K562 (cell line): Measurements from ENCODE around the gene MBLAC2. TPM values are rescaled to one million over a fixed set of nuclear protein-coding genes. Genes with fewer than 3 reads are reported as not detected.

Experiments used
- ATAC-seq: fragments of 200-7000 bp; cut with Tn5 transposase; 3 replicates; pipeline ENCODE4 v1.9.1; 2020; ENCODE audit warnings: moderate library complexity
- BruUV-seq: library from RNA; stranded (reverse); fragments of 400-500 nt; replicated peaks from 2 replicates; lab custom pipeline; 2021; lab: Mats Ljungman, UMichigan
- CTCF ChIA-PET: fragments of 300-600 bp; formaldehyde crosslinking; extraction: SDS; loops from one replicate; lab custom pipeline; 2021; ENCODE audit warnings: low intra/inter-chr PET ratio; lab: Yijun Ruan, JAX
- POLR2A ChIA-PET: fragments of 300-600, 350-650 bp; sonication (Branson Sonifier 250); formaldehyde crosslinking; extraction: SDS; loops from one replicate; lab custom pipeline; 2021; ENCODE audit warnings: antibody characterized with exemption, inconsistent platforms; lab: Yijun Ruan, JAX
- DNase-seq, 4 experiments: peaks; one replicate each; pipeline versions ENCODE4 v3.0.0 to v3.0.0-alpha.2; 2011 to 2018; ENCODE audit warnings: low spot score in 3 of 4, mixed read lengths in 3 of 4; ENCODE audit errors: extremely low read depth in 1 of 4
- FAIRE-seq: peaks from 2 replicates; lab custom pipeline; 2011; peaks lifted over from hg19 to GRCh38; lab: Jason Lieb, UNC
- H2AFZ ChIP-seq: 2 replicates; pipeline ENCODE4 v1.6.0; 2011; ENCODE audit warnings: low read depth, low read length, control low read depth, inconsistent platforms
- H3K27ac ChIP-seq: fragments of 200-600 bp; 3 replicates; pipeline ENCODE4 v1.8.0; 2011; ENCODE audit warnings: low read depth, mild to moderate bottlenecking, control low read depth, inconsistent platforms, low read length, moderate library complexity, mixed read lengths; ENCODE audit errors: extremely low read depth
- H3K27me3 ChIP-seq, 2 experiments: fragments of 300-600 bp in 1 of 2; 2 replicates in 1 of 2; 3 replicates in 1 of 2; pipeline versions ENCODE4 v1.6.0 to v1.8.0; 2011; ENCODE audit warnings: inconsistent platforms in 2 of 2, low read length in 2 of 2, mild to moderate bottlenecking in 1 of 2, mixed read lengths in 1 of 2, moderate library complexity in 1 of 2; ENCODE audit not compliant: control insufficient read depth in 2 of 2, insufficient read depth in 2 of 2
- H3K36me3 ChIP-seq: fragments of 300-600 bp; 3 replicates; pipeline ENCODE4 v1.8.0; 2011; ENCODE audit warnings: mild to moderate bottlenecking, low read length, inconsistent platforms; ENCODE audit not compliant: control insufficient read depth, insufficient read depth
- H3K4me1 ChIP-seq, 2 experiments: fragments of 200-600 bp in 1 of 2; replicated peaks in 1 of 2; 2 replicates in 1 of 2; 3 replicates in 1 of 2; pipeline versions ENCODE4 v1.5.1 to v1.8.0; 2011; ENCODE audit warnings: inconsistent platforms in 2 of 2, low read length in 2 of 2, mild to moderate bottlenecking in 1 of 2, mixed read lengths in 1 of 2, moderate library complexity in 1 of 2; ENCODE audit not compliant: control insufficient read depth in 2 of 2, insufficient read depth in 2 of 2
- H3K4me2 ChIP-seq: 2 replicates; pipeline ENCODE4 v1.6.1; 2011; ENCODE audit warnings: low read length, control low read depth, inconsistent platforms, mixed read lengths; ENCODE audit not compliant: insufficient read depth
- H3K4me3 ChIP-seq: fragments of 200-600 bp; sonication (generic), shearing (Covaris generic); 2 replicates; pipeline ENCODE4 v1.5.1; 2016; ENCODE audit warnings: control low read depth, inconsistent platforms
- H3K79me2 ChIP-seq: fragments of 200-600 bp; 3 replicates; pipeline ENCODE4 v1.8.0; 2011; ENCODE audit warnings: low read length, inconsistent platforms; ENCODE audit not compliant: control insufficient read depth, insufficient read depth
- H3K9ac ChIP-seq, 2 experiments: 2 replicates each; pipeline versions ENCODE4 v1.6.0 to v1.6.1; 2011; ENCODE audit warnings: low read depth in 2 of 2, low read length in 2 of 2, control low read depth in 1 of 2, inconsistent platforms in 1 of 2, mild to moderate bottlenecking in 1 of 2, mixed read lengths in 1 of 2; ENCODE audit not compliant: insufficient read depth in 1 of 2
- H3K9me1 ChIP-seq: one replicate; pipeline ENCODE4 v1.6.0; 2011; ENCODE audit warnings: inconsistent platforms, mild to moderate bottlenecking, low read length, moderate library complexity; ENCODE audit not compliant: control insufficient read depth, insufficient read depth
- H3K9me3 ChIP-seq: replicated peaks from 2 replicates; pipeline ENCODE4 v1.5.1; 2011; ENCODE audit warnings: low read depth, low read length, inconsistent platforms; ENCODE audit not compliant: control insufficient read depth, insufficient read depth
- H4K20me1 ChIP-seq: replicated peaks from 2 replicates; pipeline ENCODE4 v1.6.1; 2011; ENCODE audit warnings: low read length, inconsistent platforms, mixed read lengths; ENCODE audit not compliant: control insufficient read depth, insufficient read depth
- CREB5 ChIP-seq: fragments of 250-450 bp; sonication (Bioruptor Pico); IDR thresholded peaks from 2 replicates; pipeline ENCODE4 v1.5.0; 2020; ENCODE audit warnings: mild to moderate bottlenecking
- E2F1 ChIP-seq: sonication (generic); formaldehyde crosslinking; IDR thresholded peaks from 2 replicates; pipeline ENCODE4 v1.8.1; 2023; ENCODE audit warnings: mild to moderate bottlenecking, missing genetic modification reagents, moderate library complexity
- FOXJ2 ChIP-seq: fragments of 200-800 bp; sonication (Bioruptor generic); IDR thresholded peaks from 2 replicates; pipeline ENCODE4 v1.6.1; 2016; ENCODE audit warnings: missing genetic modification characterization, missing compliant biosample characterization
- KAT7 ChIP-seq: sonication (generic); formaldehyde crosslinking; IDR thresholded peaks from 2 replicates; pipeline ENCODE4 v1.8.0; 2022; ENCODE audit warnings: missing genetic modification reagents, mild to moderate bottlenecking, borderline replicate concordance
- POLR2A ChIP-seq: fragments of 450-650 bp; conservative IDR thresholded peaks from 2 replicates; pipeline ENCODE4 v1.6.1; 2016
- SAP30 ChIP-seq: fragments of 200-600 bp; sonication (generic); IDR thresholded peaks from 2 replicates; pipeline ENCODE4 v1.6.1; 2012; ENCODE audit warnings: borderline replicate concordance, low read depth, mild to moderate bottlenecking, moderate library complexity, low read length, control low read depth, inconsistent platforms; ENCODE audit not compliant: insufficient read depth, poor library complexity, severe bottlenecking
- TAF7 ChIP-seq: fragments of 450-650 bp; IDR thresholded peaks from 2 replicates; pipeline ENCODE4 v1.6.1; 2016; ENCODE audit warnings: missing genetic modification characterization, missing compliant biosample characterization
- ZKSCAN3 ChIP-seq: fragments of 250-450 bp; sonication (Bioruptor Pico); IDR thresholded peaks from 2 replicates; pipeline ENCODE4 v1.4.0; 2020
- ZNF408 ChIP-seq: fragments of 250-450 bp; sonication (Bioruptor Pico); IDR thresholded peaks from 2 replicates; pipeline ENCODE4 v1.4.0; 2020; ENCODE audit warnings: low read depth, mild to moderate bottlenecking, moderate library complexity
- ZNF766 ChIP-seq: fragments of 200-800 bp; sonication (Bioruptor generic); conservative IDR thresholded peaks from 2 replicates; pipeline ENCODE4 v1.6.1; 2016; ENCODE audit warnings: missing genetic modification characterization, missing compliant biosample characterization
- WGBS: fragments of 100-300 bp; shearing (Covaris generic); methylation state at CpG from one replicate; pipeline ENCODE4 v1.1.6; 2016; ENCODE audit warnings: low coverage, mixed read lengths; ENCODE audit not compliant: insufficient coverage; ENCODE audit errors: missing lambda C conversion rate; 5-methylcytosine and 5-hydroxymethylcytosine counted together
- in situ Hi-C: fragments of 300-500 bp; cut with MboI; formaldehyde crosslinking; loops from 4 replicates; pipeline ENCODE4 v1.15.0; 2018; ENCODE audit warnings: inconsistent platforms, mixed read lengths
- intact Hi-C: fragments of 100-400 bp; cut with micrococcal nuclease; formaldehyde crosslinking; loops from 2 replicates; pipeline ENCODE4 v1.14.2; 2022
- polyA plus RNA-seq, 8 experiments: library from polyadenylated mRNA; depleted of rRNA in 4 of 8; stranded (reverse) in 5 of 8; unstranded in 3 of 8; fragments of >200 nt; fragmentation: Nextera tagmentation in 2 of 8; fragmentation: Illumina TruSeq in 1 of 8; extraction: Ambion mirVana in 2 of 8; extraction: Trizol in 1 of 8; gene quantifications; 2 replicates each; pipeline versions ENCODE4 v1.2.1 to v1.2.3, GENCODE V29; 2011 to 2014; ENCODE audit warnings: inconsistent platforms in 1 of 8, missing spikeins in 1 of 8
- total RNA-seq, 7 experiments: library from RNA; depleted of rRNA in 6 of 7; stranded (reverse); fragments of >200 nt in 6 of 7; fragmentation: Illumina TruSeq in 2 of 7; extraction: Trizol in 2 of 7; gene quantifications; 2 replicates each; pipeline versions ENCODE4 v1.2.1 to v1.2.3, GENCODE V29; 2011 to 2021; ENCODE audit warnings: low replicate concordance in 1 of 7
- TF ChIP-seq, protein P1 (sequence below): sonication (generic); formaldehyde crosslinking; IDR thresholded peaks from 2 replicates; pipeline ENCODE4 v1.8.0; 2022; ENCODE audit warnings: mild to moderate bottlenecking, missing genetic modification reagents
- TF ChIP-seq, protein P2 (sequence below): sonication (generic); formaldehyde crosslinking; IDR thresholded peaks from 2 replicates; pipeline ENCODE4 v1.8.1; 2022; ENCODE audit warnings: missing genetic modification reagents
- TF ChIP-seq, protein P3 (sequence below): conservative IDR thresholded peaks from 2 replicates; pipeline ENCODE4 v1.6.1; 2011; ENCODE audit warnings: low read depth, mild to moderate bottlenecking, low read length; ENCODE audit not compliant: control insufficient read depth

MBLAC2 gene
- total and polyA plus RNA-seq, 9 of the 15 experiments (the other 6 are each of a cell fraction or from before 2014, with no cell fraction given), result 2.4 to 13.1 (median 10.3) TPM

- POLR2A ChIA-PET, result interaction anchor here (0.6 to 2.9 kb wide), 26 partner anchors 8 to 1824 kb away, joined by 3 to 25 read pairs (median 4); no protein-coding TSS in a partner anchor
- peak; percentile 98 for FAIRE-seq
- in situ Hi-C loops, result no loop called here
- TF ChIP-seq SAP30 (no peak), TAF7 (tag) (peak; percentile 80), FOXJ2 (tag) (0 out of 2 replicates have a peak, but pooled peaks have one; percentile 42), POLR2A (peak; percentile 99), E2F1 (CRISPR knock-in tag) (peak; percentile 52; the same call in 1 of the 2 replicates), CREB5 (CRISPR knock-in tag) (peak; percentile 29; the same call in 1 of the 2 replicates), KAT7 (CRISPR knock-in tag) (no peak), ZKSCAN3 (CRISPR knock-in tag) (no peak), ZNF408 (no peak), ZNF766 (CRISPR knock-in tag) (peak; percentile 7; the same call in 1 of the 2 replicates)
- TF ChIP-seq, protein P1, sequence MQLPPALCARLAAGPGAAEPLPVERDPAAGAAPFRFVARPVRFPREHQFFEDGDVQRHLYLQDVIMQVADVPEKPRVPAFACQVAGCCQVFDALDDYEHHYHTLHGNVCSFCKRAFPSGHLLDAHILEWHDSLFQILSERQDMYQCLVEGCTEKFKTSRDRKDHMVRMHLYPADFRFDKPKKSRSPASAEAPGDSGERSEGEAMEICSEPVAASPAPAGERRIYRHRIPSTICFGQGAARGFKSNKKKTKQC, result peak; percentile 89; the same call in 1 of the 2 replicates
- TF ChIP-seq, protein P2, sequence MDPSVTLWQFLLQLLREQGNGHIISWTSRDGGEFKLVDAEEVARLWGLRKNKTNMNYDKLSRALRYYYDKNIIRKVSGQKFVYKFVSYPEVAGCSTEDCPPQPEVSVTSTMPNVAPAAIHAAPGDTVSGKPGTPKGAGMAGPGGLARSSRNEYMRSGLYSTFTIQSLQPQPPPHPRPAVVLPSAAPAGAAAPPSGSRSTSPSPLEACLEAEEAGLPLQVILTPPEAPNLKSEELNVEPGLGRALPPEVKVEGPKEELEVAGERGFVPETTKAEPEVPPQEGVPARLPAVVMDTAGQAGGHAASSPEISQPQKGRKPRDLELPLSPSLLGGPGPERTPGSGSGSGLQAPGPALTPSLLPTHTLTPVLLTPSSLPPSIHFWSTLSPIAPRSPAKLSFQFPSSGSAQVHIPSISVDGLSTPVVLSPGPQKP (CRISPR knock-in tag), result no peak
- TF ChIP-seq, protein P3, sequence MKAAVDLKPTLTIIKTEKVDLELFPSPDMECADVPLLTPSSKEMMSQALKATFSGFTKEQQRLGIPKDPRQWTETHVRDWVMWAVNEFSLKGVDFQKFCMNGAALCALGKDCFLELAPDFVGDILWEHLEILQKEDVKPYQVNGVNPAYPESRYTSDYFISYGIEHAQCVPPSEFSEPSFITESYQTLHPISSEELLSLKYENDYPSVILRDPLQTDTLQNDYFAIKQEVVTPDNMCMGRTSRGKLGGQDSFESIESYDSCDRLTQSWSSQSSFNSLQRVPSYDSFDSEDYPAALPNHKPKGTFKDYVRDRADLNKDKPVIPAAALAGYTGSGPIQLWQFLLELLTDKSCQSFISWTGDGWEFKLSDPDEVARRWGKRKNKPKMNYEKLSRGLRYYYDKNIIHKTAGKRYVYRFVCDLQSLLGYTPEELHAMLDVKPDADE, result no peak; the same call in 1 of the 2 replicates
Measured at GRCh38 chr5:90409318-90410177, 65.0 kb downstream of the MBLAC2 start, which contains the start of gene CETN3. Gene CETN3 (minus strand): TSS chr5:90409756. CDS start chr5:90409661, 95 bp downstream.

More at GRCh38 chr5:90409318-90410177, 65.0 kb downstream of the MBLAC2 start, which contains the start of gene CETN3:
- no TSS peak for BruUV-seq
- intact Hi-C loops, result loop anchor here (2.0 to 5.0 kb wide), 4 partner anchors 65 to 1527 kb away; partner anchors contain the start of genes MBLAC2, MEF2C and POLR3G
- Histone ChIP-seq H3K4me1 (no peaks in the 10 kb centered on the region; a peak in 1 of 5 replicates), H3K4me3 (peak within 1 kb of the TSS; percentile 83), H3K9ac (peak within 1 kb of the TSS; percentile 97 to 99), H3K79me2 (peaks cover 64% of the 10 kb centered on the region), H3K4me2 (peak within 1 kb of the TSS; percentile 99), H3K36me3 (peaks cover 26% of the 10 kb centered on the region), H3K27me3 (no peaks in the 10 kb centered on the region), H2AFZ (peak within 1 kb of the TSS; percentile 98), H3K9me1 (no peaks in the 10 kb centered on the region), H3K9me3 (no peaks in the 10 kb centered on the region), H4K20me1 (no peaks in the 10 kb centered on the region; the same call in 1 of the 2 replicates), H3K27ac (peak within 1 kb of the TSS; percentile 99)
- CTCF ChIA-PET, result no interaction called here
- WGBS, result under 1% methylated on average over 43 of the region's 51 CpGs
- DNase-seq (peak; percentile 92 to 96 (median 94)), ATAC-seq (peak; percentile 89)
